Panc1 (cell line): ENCODE data around the gene SPDEF.

ENCODE experiments used
- POLR2AphosphoS5 ChIP-seq: IDR thresholded peaks from 2 replicates; pipeline ENCODE4 v1.6.1; 2012; ENCODE audit warnings: mild to moderate bottlenecking, low read depth, low read length, moderate library complexity
- REST ChIP-seq, 2 experiments: IDR thresholded peaks; 2 replicates each; pipeline ENCODE4 v1.6.1; 2011 to 2012; ENCODE audit warnings: low read depth in 2 of 2, control low read depth in 1 of 2, low read length in 1 of 2, mild to moderate bottlenecking in 1 of 2, moderate library complexity in 1 of 2; ENCODE audit not compliant: insufficient read depth in 1 of 2

GRCh38 chr6:34554291-34555006 lies 1.7 kb downstream of the SPDEF start:
- no peak for TF ChIP-seq REST (IDR thresholded peaks at IDR 0.05; ENCODE audit: insufficient read depth in 1 of 2, low read depth in 2 of 2, low read length in 1 of 2)
- no peak for TF ChIP-seq POLR2AphosphoS5
